ENCODE measurements around the gene MMP1. TPM values are rescaled to one million over a fixed set of nuclear protein-coding genes. Genes with fewer than 3 reads are reported as not detected.

MMP1 gene
- total RNA-seq, 1 experiment from 2014 or later = not detected

Other genes starting within 250 kb of the MMP1 start
- not detected in 3 replicates for gene MMP20, start 172.8 kb downstream of the MMP1 start, total RNA-seq (2021)
- not detected in 3 replicates for gene MMP27, start 92.4 kb downstream of the MMP1 start, total RNA-seq (2021)
- gene MMP8, start 73.2 kb downstream of the MMP1 start, total RNA-seq (2021) = not detected in 3 replicates
- gene MMP10, start 17.5 kb downstream of the MMP1 start, total RNA-seq (2021) = not detected in 3 replicates
- not detected in 3 replicates for gene MMP3, start 45.4 kb upstream of the MMP1 start, total RNA-seq (2021)
- not detected in 3 replicates for gene MMP12, start 76.8 kb upstream of the MMP1 start, total RNA-seq (2021)
- not detected in 3 replicates for gene MMP13, start 157.6 kb upstream of the MMP1 start, total RNA-seq (2021)

Data from WTC11 (cell line).